GM21717 (cell line): ENCODE results near the gene RNPEPL1.

Experiments used
- ATAC-seq: cut with Tn5 transposase; IDR thresholded peaks from one replicate; pipeline ENCODE4 v1.9.1; 2021; ENCODE audit warnings: mild to moderate bottlenecking, moderate library complexity; ENCODE audit not compliant: unreplicated experiment

Gene RNPEPL1

DNA sequence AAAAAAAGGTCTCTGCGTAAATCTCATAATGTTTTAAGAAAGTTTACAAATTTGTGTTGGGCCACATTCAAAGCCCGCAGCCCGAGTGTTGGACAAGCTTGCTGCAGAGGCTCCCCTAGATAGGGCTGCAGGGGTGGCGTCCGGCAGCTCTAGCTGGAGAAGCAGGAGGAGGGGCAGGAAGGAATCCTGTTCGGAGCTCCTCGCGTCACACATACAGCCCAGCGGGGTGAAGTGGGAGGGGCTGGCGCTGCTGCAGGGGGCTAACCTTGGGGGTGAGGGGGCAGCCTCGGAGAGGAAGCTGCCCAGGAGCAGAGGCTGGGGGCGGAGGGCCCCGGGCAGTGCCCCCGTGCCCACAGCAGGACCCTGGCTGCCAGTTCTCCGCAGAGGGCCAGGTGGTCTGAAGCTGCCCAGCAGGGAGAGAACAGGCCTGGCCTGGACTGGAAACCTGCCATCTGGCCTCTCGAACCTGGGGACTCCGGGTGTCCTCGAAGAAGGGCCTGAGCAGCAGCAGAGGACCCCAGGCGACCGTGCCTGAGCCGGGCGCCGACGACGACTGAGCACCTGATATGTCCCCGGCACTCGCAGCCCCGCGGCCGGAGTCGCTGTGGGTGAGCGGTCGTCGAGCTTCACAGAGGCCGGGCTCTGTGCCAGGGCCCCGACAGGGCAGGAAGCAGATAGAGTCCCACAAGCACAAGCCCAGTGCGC lies 54.4 kb downstream of the RNPEPL1 start:
- ATAC-seq, result no peak

GRCh38 chr2:240623531-240624010 lies 55.3 kb downstream of the RNPEPL1 start:
- ATAC-seq, result no peak

GRCh38 chr2:240624011-240624949 lies 56.0 kb downstream of the RNPEPL1 start:
- no peak for ATAC-seq

DNA sequence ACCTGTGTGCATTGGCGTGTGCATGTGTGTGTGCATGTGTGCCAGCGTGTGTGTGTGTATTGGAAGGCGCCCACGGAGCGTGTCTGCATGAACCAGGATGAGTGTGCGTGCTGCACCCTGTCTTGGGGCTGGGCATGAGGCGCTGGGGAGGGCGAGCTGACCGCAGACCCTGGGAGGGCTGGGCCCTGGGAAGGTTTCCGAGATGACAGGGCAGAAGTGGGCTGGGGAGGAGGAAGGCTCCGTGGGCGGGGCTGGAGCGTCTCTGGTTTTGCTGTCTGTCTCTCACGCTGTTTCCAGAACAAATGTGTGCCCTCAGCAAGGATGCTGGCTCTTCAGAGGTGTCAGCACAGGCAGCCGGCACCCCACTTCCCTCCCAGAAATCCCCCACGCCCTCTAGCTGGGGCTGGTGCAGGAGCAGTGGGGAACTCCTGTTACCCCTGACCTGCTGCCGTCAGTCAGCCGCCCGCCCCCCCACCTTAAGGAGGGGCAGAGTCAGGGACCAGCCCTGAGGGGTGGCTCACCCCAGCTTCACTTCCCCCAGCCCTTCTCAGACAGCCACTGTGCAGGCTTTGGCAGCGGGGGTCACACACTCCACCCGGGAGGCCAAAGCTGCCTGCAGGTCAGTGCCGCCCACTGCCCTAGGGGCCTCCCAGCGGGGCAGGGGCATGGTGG lies 56.8 kb downstream of the RNPEPL1 start, which contains the start of gene GPR35:
Gene GPR35 (plus strand): TSS at position 531 of the 672 bp plus-strand sequence. CDS start 4,473 bp downstream, outside the sequence.
- peak; percentile 34 for ATAC-seq

DNA sequence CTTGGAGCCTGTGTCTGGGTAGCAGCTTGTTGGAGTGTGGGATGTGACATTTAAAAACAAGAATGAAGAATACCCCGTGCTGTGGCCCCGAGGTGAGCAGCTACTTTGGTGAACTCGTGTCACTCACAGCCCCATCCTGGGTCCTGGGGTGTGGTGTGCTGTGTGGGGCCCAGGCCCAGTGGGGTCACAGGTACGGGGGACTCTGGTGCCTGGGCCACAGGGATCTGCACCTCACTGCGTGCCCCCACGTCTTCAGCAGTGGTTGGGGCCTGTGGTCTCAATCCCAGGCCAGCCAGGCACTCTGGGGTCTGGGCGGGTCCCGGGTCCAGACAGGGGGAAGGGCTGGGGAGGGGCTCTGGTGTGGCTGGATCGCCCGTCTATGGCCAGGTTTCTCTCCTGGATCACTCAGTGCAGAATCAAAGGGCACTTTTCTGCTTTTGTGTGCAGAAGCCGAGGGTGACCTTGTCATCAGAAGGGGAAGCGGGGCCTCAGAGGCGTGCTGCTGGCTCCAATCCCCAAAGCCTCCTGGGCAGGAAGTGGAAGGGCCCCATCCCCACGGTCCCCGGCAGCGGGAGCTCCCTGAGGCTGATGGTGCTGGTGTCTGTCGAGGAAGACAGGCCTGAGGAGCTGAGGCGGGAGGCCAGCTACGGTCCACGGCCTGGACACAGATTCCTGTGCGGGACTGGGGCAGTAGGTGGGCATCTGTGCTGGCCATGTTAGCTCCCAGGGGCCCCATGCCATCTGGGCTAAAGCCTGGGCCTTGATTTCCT lies 58.4 kb downstream of the RNPEPL1 start:
- ATAC-seq, result no peak

DNA sequence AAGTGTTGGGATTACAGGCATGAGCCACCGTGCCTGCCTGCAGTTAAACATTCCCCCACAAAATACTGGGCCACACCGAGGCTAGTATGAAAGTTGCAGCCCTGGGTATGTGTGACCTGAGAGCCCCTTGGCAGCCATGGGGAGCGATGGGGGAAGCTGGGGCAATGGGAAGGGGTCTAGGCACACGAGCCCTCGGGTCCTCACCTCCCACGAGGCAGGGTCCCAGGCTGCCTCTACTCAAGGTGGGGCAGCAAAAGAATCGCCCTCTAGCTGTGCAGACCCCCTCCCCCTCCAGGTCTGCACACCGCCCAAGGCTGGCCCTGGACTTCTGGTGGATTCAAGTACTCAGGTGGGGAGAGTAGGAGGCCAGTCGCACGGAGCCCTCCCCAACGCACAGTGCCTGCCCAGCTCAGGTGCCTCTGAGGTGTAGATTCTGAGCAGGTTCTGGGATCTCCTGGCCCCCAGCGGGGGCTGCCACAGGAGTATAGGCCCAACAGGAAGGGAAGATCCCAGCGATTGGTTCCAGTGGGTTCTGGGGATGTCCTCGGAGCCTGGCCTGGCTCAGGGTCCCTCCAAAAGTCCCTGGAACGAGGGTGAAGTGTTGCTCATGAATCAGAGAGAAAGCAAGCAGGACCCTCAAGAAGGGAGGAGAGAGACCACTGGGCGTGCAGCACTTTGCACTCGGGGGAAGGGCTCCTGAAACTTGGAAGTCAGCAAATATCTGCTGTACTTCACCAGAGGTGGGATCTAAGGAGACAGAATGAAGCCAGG lies 59.6 kb downstream of the RNPEPL1 start:
- no peak for ATAC-seq

DNA sequence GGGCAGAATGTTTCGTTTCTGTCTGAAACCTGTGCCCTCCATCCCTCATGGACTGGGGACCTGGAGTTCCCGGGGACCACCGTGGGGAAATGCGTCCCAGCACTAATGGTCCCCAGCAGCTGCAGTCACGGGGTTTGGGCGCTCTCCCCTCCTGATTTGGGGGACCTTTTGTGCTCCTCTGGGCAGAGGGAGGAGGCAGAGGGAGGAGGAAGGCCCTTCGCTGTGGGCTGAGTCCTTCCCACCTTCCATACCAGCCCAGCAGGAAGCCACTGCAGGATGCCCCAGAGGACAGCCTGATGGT lies 60.2 kb downstream of the RNPEPL1 start:
- ATAC-seq, result no peak

DNA sequence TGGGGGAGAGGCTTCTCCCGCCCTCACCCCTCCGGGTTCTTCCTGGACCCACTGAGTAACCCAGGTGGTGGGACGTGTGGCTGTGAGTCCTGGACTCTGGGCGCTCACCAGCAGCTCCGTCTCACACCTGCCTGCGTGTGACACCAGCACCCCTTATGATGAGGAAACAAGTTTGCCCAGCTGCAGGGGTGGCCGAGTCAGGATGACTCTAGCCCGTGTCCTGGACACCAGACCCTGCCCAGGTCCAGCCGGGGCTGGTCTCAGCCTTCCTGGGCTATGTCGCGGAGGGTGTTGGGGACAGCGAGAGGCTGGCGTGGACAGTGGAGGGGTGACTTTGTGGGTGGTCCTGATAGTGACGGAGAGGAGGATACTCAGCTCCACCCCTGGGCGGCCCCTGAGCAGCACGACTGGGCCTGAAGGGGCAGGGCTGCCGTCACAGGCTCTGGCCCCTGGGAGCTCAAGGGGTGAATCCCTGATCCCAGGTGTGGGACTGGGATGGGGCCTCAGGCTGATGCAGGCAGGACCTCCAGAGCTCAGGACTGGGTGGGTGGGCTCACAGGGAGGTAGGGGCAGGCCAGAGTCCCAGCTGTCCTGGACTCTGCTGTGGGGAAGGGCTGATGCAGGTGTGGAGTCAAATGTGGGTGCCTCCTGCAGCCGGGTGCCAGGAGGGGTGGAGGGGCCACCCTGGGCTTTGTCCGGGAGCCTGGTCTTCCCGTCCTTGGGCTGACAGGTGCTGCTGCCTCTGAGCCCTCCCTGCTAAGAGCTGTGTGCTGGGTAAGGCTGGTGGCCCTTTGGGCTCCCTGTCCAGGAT lies 60.7 kb downstream of the RNPEPL1 start:
- no peak for ATAC-seq

- ATAC-seq, result no peak
These were observed 61.3 kb downstream of the RNPEPL1 start for GRCh38 chr2:240629619-240629967.

DNA sequence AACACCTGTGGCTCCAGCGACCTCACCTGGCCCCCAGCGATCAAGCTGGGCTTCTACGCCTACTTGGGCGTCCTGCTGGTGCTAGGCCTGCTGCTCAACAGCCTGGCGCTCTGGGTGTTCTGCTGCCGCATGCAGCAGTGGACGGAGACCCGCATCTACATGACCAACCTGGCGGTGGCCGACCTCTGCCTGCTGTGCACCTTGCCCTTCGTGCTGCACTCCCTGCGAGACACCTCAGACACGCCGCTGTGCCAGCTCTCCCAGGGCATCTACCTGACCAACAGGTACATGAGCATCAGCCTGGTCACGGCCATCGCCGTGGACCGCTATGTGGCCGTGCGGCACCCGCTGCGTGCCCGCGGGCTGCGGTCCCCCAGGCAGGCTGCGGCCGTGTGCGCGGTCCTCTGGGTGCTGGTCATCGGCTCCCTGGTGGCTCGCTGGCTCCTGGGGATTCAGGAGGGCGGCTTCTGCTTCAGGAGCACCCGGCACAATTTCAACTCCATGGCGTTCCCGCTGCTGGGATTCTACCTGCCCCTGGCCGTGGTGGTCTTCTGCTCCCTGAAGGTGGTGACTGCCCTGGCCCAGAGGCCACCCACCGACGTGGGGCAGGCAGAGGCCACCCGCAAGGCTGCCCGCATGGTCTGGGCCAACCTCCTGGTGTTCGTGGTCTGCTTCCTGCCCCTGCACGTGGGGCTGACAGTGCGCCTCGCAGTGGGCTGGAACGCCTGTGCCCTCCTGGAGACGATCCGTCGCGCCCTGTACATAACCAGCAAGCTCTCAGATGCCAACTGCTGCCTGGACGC lies 61.9 kb downstream of the RNPEPL1 start:
- no peak for ATAC-seq
